HEK293 (cell line): Measurements from ENCODE around the gene KDM4C.

Source experiments
- ZNF660 ChIP-seq: fragments of 450-650 bp; IDR thresholded peaks from 2 replicates; pipeline ENCODE4 v1.5.1; 2018; ENCODE audit warnings: missing biosample characterization, mild to moderate bottlenecking, missing genetic modification characterization
- TF ChIP-seq, protein P1 (sequence below): fragments of 450-650 bp; formaldehyde crosslinking; IDR thresholded peaks from 2 replicates; pipeline ENCODE4 v1.5.1; 2016; ENCODE audit warnings: missing biosample characterization, missing genetic modification characterization

DNA sequence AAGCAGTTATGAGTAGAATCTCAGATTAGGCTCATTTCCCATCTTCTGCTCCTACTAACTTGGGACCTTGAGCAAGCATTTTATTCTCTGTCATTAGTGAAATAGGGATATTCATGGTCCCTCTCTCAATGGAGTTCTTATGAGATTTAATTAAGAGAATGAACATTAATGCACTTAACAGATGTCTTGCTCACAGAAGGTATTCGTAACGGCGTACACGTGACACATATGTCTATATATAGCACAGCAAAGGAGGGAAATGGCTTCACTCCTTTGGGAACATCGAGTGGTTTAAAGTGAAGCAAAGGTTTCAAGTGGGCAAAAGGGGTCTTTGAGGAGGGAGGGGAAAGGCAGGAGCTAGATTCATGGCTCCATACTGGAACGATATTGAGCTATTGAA, 24.6 kb downstream of the KDM4C start:
- TF ChIP-seq, protein P1, sequence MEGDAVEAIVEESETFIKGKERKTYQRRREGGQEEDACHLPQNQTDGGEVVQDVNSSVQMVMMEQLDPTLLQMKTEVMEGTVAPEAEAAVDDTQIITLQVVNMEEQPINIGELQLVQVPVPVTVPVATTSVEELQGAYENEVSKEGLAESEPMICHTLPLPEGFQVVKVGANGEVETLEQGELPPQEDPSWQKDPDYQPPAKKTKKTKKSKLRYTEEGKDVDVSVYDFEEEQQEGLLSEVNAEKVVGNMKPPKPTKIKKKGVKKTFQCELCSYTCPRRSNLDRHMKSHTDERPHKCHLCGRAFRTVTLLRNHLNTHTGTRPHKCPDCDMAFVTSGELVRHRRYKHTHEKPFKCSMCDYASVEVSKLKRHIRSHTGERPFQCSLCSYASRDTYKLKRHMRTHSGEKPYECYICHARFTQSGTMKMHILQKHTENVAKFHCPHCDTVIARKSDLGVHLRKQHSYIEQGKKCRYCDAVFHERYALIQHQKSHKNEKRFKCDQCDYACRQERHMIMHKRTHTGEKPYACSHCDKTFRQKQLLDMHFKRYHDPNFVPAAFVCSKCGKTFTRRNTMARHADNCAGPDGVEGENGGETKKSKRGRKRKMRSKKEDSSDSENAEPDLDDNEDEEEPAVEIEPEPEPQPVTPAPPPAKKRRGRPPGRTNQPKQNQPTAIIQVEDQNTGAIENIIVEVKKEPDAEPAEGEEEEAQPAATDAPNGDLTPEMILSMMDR = no peak
- no peak for TF ChIP-seq ZNF660 (tag by site-specific recombination)
